Heart right ventricle (tissue), 16 donors: ENCODE results near the gene ACTA2. TPM values are rescaled to one million over a fixed set of nuclear protein-coding genes. Genes with fewer than 3 reads are reported as not detected.

Experiments used
- ATAC-seq, 8 donors: fragments of 200-7000 bp; cut with Tn5 transposase; one replicate each; pipeline ENCODE4 v1.9.1; 2020; ENCODE audit warnings: mild to moderate bottlenecking in 8 of 8, moderate library complexity in 8 of 8, moderate number of reproducible peaks in 1 of 8
- DNase-seq, 2 donors: peaks; one replicate each; pipeline ENCODE4 v3.0.0-alpha.2; 2020
- H3K27ac ChIP-seq, 10 donors: fragments of 200-600 bp; sonication (generic) in 2 of 10; one replicate each; pipeline versions ENCODE4 v1.5.0 to v1.8.0; 2020 to 2022; ENCODE audit warnings: mild to moderate bottlenecking in 3 of 10
- H3K27me3 ChIP-seq, 7 donors: fragments of 200-600 bp; one replicate each; pipeline ENCODE4 v1.8.0; 2021 to 2022; ENCODE audit warnings: mild to moderate bottlenecking in 2 of 7
- H3K36me3 ChIP-seq, 9 donors: fragments of 200-600 bp; sonication (generic) in 1 of 9; one replicate each; pipeline versions ENCODE4 v1.5.0 to v1.8.0; 2020 to 2022; ENCODE audit warnings: mild to moderate bottlenecking in 2 of 9
- H3K4me1 ChIP-seq, 9 donors: fragments of 200-600 bp; sonication (generic) in 1 of 9; one replicate each; pipeline versions ENCODE4 v1.5.0 to v1.8.0; 2020 to 2022; ENCODE audit warnings: mild to moderate bottlenecking in 4 of 9
- H3K4me3 ChIP-seq, 10 donors: fragments of 200-600 bp; sonication (generic) in 2 of 10; one replicate each; pipeline versions ENCODE4 v1.5.0 to v1.8.0; 2020 to 2022; ENCODE audit warnings: mild to moderate bottlenecking in 7 of 10, moderate library complexity in 2 of 10
- H3K9me3 ChIP-seq, 11 donors: fragments of 200-600 bp in 10 of 11; sonication (generic) in 2 of 11; one replicate each; pipeline versions ENCODE4 v1.5.0 to v1.8.0; 2013 to 2022; ENCODE audit warnings: mild to moderate bottlenecking in 2 of 11, control low read depth in 1 of 11, moderate library complexity in 1 of 11
- WGBS, 2 donors: extraction: QIAGEN DNeasy Blood & Tissue Kit; methylation state at CpG; one replicate each; pipeline ENCODE4 v1.1.7; 2013; ENCODE audit warnings: inconsistent platforms in 1 of 2; 5-methylcytosine and 5-hydroxymethylcytosine counted together
- intact Hi-C, 10 donors: fragments of 100-400 bp; cut with DNase I; formaldehyde crosslinking; loops; one replicate each; pipeline versions ENCODE4 v1.11.1 to v1.14.2; 2022
- polyA plus RNA-seq, 2 donors: library from polyadenylated mRNA; stranded (reverse); fragments of 200-250 nt; gene quantifications; one replicate each; pipeline ENCODE4 v1.2.3, GENCODE V29; 2013
- total RNA-seq, 10 donors: library from RNA; stranded (reverse); fragmentation: NEBNext Ultra II Directional in 3 of 10; extraction: Animal tissue kit (Norgen Biotek cat#: 25700) in 3 of 10; gene quantifications; one replicate each; pipeline versions ENCODE4 v1.2.1 to v1.2.4, GENCODE V29; 2021 to 2023
- TF ChIP-seq, protein P1 (sequence below), 9 donors: fragments of 200-600 bp; sonication (generic) in 2 of 9; IDR thresholded peaks; one replicate each; pipeline versions ENCODE4 v1.5.0 to v1.8.0; 2021 to 2022; ENCODE audit warnings: antibody characterized with exemption in 9 of 9, mild to moderate bottlenecking in 5 of 9, moderate library complexity in 1 of 9
- donor health status: Arrhythmogenic right ventricular cardiomyopathy.
- donor health status: ischemic (EF 13 %, LVEDD 7.1; RV severe dilation, severe dysfunction).
- donor health status: healthy with polysubstance abuse.
- donor health status: DM: no; HTN: yes; CAD: no.
- donor health status: DM: no; HTN: no; CAD: no.
- donor health status: ischemic (EF 25% LVEDD 6.9; RV normal size, moderate dysfunction).
- donor health status: ischemic (EF 25% LVEDD 5.7; RV mildly dilated, moderate dysfunction).
- donor health status: healthy.
- donor health status: DM: yes; HTN: yes; CAD: no.
- donor health status: Ischemic cardiomyopathy.
- donor health status: ischemic (EF 35%, LVEDD 5.7; RV mildly dilated, moderate dysfunction).
- donor health status: nonischemic (EF 11% LVEDD 7.7; RV severe dilation, severe dysfunction).
- donor health status: DM: yes; HTN: yes; CAD: no.
- donor health status: PGD.
- donor health status: ischemic (EF 29% LVEDD 5.4; RV normal size, mild dysfunction).
- donor health status: nonischemic (EF 23%, LVEDD 6.1; RV moderate dilation, normal function).

Gene ACTA2
- total and polyA plus RNA-seq, 12 donors, result 59.4 to 358 (median 76.5) TPM

DNA sequence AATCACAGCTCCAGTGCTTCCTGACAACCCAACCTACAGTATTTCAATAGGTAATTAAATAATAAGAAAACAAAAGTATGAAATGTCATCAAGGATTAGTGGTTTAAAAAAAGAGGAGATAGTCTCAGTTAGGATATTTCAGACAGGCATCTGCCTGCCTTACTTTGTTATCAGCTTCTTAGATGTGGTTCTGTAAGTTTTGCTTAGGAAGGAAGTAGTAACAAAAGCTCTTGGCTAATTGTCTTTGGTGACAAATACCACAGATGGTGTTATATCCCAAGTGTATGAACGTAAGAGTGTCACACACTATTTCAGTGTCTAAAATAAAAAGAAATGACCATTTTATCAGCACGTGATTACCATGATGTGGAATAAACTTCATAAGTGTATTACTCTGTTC lies 9.8 kb upstream of the ACTA2 start:
- Histone ChIP-seq H3K4me3 (no peak overlapping the region), H3K36me3 (no peaks in the 10 kb centered on the region), H3K27ac (no peak overlapping the region), H3K4me1 (peaks cover 0 to 31% (median 9%) of the 10 kb centered on the region in 9 donors), H3K9me3 (no peaks in the 10 kb centered on the region), H3K27me3 (no peaks in the 10 kb centered on the region)
- intact Hi-C loops, result no loop called here
- WGBS, 2 donors, result 59 to 62% methylated on average over 2 of the region's 2 CpGs
- ATAC-seq (no peak), DNase-seq (no peak)
- TF ChIP-seq, protein P1, sequence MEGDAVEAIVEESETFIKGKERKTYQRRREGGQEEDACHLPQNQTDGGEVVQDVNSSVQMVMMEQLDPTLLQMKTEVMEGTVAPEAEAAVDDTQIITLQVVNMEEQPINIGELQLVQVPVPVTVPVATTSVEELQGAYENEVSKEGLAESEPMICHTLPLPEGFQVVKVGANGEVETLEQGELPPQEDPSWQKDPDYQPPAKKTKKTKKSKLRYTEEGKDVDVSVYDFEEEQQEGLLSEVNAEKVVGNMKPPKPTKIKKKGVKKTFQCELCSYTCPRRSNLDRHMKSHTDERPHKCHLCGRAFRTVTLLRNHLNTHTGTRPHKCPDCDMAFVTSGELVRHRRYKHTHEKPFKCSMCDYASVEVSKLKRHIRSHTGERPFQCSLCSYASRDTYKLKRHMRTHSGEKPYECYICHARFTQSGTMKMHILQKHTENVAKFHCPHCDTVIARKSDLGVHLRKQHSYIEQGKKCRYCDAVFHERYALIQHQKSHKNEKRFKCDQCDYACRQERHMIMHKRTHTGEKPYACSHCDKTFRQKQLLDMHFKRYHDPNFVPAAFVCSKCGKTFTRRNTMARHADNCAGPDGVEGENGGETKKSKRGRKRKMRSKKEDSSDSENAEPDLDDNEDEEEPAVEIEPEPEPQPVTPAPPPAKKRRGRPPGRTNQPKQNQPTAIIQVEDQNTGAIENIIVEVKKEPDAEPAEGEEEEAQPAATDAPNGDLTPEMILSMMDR (IDR thresholded peaks at IDR 0.05), result no peak

DNA sequence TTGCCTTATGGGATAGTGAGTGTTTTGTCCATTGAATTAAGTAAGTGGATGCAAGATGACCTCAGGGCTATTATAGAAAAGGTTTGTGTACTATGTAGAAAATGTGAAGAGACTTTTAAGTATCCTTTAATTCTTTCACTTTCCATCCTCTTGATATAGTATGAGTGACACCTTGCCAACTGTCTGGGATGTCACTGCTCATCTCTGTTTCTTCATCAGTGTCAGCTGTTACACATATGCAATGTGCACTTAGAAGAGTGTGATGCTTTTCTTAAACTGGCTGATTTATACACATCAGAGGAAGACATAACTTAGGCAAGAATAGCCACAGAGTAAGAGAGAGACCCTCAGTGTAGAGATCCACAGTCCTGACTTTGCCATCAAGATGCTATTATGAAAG lies 8.7 kb upstream of the ACTA2 start:
- no peaks in the 10 kb centered on the region for H3K9me3 ChIP-seq
- H3K4me3 ChIP-seq, result no peak overlapping the region
- intact Hi-C loops, result no loop called here
- no peaks in the 10 kb centered on the region for H3K27me3 ChIP-seq
- DNase-seq (no peak), ATAC-seq (no peak)
- peaks cover 0 to 25% (median 2%) of the 10 kb centered on the region in 9 donors for H3K4me1 ChIP-seq
- H3K27ac ChIP-seq, result no peak overlapping the region
- H3K36me3 ChIP-seq, result no peaks in the 10 kb centered on the region
- TF ChIP-seq, protein P1 (IDR thresholded peaks at IDR 0.05), result no peak

- no peaks in the 10 kb centered on the region for H3K9me3 ChIP-seq
- DNase-seq (no peak), ATAC-seq (no peak)
- H3K36me3 ChIP-seq, result no peaks in the 10 kb centered on the region
- no peak overlapping the region for H3K27ac ChIP-seq
- intact Hi-C loops, result no loop called here
- TF ChIP-seq, protein P1 (IDR thresholded peaks at IDR 0.05), result no peak
- no peaks in the 10 kb centered on the region for H3K27me3 ChIP-seq
- H3K4me1 ChIP-seq, result peaks cover 0 to 21% (median 0%) of the 10 kb centered on the region in 9 donors
- WGBS, 2 donors, result 92 to 100% methylated on average over 1 of the region's 1 CpG
- H3K4me3 ChIP-seq, result no peak overlapping the region
Measured at GRCh38 chr10:88960802-88961201, 8.2 kb upstream of the ACTA2 start.

GRCh38 chr10:88958721-88959120 lies 6.1 kb upstream of the ACTA2 start:
- intact Hi-C loops, result no loop called here
- WGBS, 2 donors, result 96 to 97% methylated on average over 6 of the region's 6 CpGs
- TF ChIP-seq, protein P1 (IDR thresholded peaks at IDR 0.05), result no peak

More at GRCh38 chr10:88958721-88959120, 6.1 kb upstream of the ACTA2 start:
- H3K27me3 ChIP-seq, result no peaks in the 10 kb centered on the region
- H3K4me1 ChIP-seq, result peaks cover 0 to 13% (median 0%) of the 10 kb centered on the region in 9 donors
- no peak overlapping the region for H3K4me3 ChIP-seq
- H3K9me3 ChIP-seq, result no peaks in the 10 kb centered on the region
- H3K27ac ChIP-seq, result no peak overlapping the region
- DNase-seq, result no peak
- H3K36me3 ChIP-seq, result no peaks in the 10 kb centered on the region
- ATAC-seq, result no peak
